Caco-2 (cell line): Measurements from ENCODE around the gene HOXB2. TPM values are rescaled to one million over a fixed set of nuclear protein-coding genes. Genes with fewer than 3 reads are reported as not detected.

Source experiments
- Bru-seq: library from RNA; stranded (reverse); fragments of 400-500 nt; gene quantifications from one replicate; lab custom pipeline; 2021; lab: Mats Ljungman, UMichigan
- BruChase-seq, 2 experiments: library from RNA; stranded (reverse); fragments of 400-500 nt; gene quantifications; one replicate each; lab custom pipeline; 2021; lab: Mats Ljungman, UMichigan
- BruUV-seq: library from RNA; stranded (reverse); fragments of 400-500 nt; replicated peaks from 2 replicates; lab custom pipeline; 2021; lab: Mats Ljungman, UMichigan
- CTCF ChIA-PET: fragments of 300-600 bp; sonication (Branson Sonifier 250); formaldehyde crosslinking; loops from one replicate; lab custom pipeline; 2022; ENCODE audit warnings: antibody characterized with exemption; lab: Charles Lee
- POLR2A ChIA-PET: fragments of 300-600 bp; sonication (Branson Sonifier 250); formaldehyde crosslinking; loops from one replicate; lab custom pipeline; 2022; ENCODE audit warnings: antibody characterized with exemption; lab: Charles Lee
- DNase-seq, 2 experiments: peaks; one replicate each; pipeline versions ENCODE4 v3.0.0 to v3.0.0-alpha.2; 2020 to 2022
- H3K27me3 ChIP-seq: replicated peaks from 2 replicates; pipeline ENCODE4 v1.6.0; 2011; ENCODE audit warnings: low read length; ENCODE audit not compliant: control insufficient read depth, insufficient read depth
- H3K36me3 ChIP-seq: 2 replicates; pipeline ENCODE4 v1.5.1; 2011; ENCODE audit warnings: low read length; ENCODE audit not compliant: control insufficient read depth, insufficient read depth
- H3K4me1 ChIP-seq: fragments of 250-450 bp; sonication (Bioruptor Pico); 2 replicates; pipeline ENCODE4 v1.5.1; 2020; ENCODE audit warnings: mild to moderate bottlenecking
- H3K4me3 ChIP-seq: 2 replicates; pipeline ENCODE4 v1.5.1; 2011; ENCODE audit warnings: low read depth, mild to moderate bottlenecking, control low read depth, low read length
- H3K9me3 ChIP-seq: fragments of 250-450 bp; sonication (Bioruptor Pico); 2 replicates; pipeline ENCODE4 v1.5.1; 2020; ENCODE audit warnings: mild to moderate bottlenecking, moderate library complexity
- H3K27ac Mint-ChIP-seq: one replicate; pipeline ENCODE4 v1.8.0; 2022; ENCODE audit warnings: mixed read lengths; ENCODE audit not compliant: unreplicated experiment
- H3K27me3 Mint-ChIP-seq: one replicate; pipeline ENCODE4 v1.8.0; 2022; ENCODE audit warnings: mixed read lengths; ENCODE audit not compliant: insufficient read depth, unreplicated experiment
- H3K36me3 Mint-ChIP-seq: one replicate; pipeline ENCODE4 v1.8.0; 2022; ENCODE audit warnings: mild to moderate bottlenecking, mixed read lengths; ENCODE audit not compliant: insufficient read depth, unreplicated experiment
- H3K4me1 Mint-ChIP-seq: one replicate; pipeline ENCODE4 v1.8.0; 2022; ENCODE audit warnings: low read depth, mixed read lengths; ENCODE audit not compliant: unreplicated experiment
- H3K4me3 Mint-ChIP-seq: one replicate; pipeline ENCODE4 v1.8.0; 2022; ENCODE audit warnings: mild to moderate bottlenecking, moderate library complexity, mixed read lengths; ENCODE audit not compliant: unreplicated experiment
- H3K9me3 Mint-ChIP-seq: one replicate; pipeline ENCODE4 v1.8.0; 2022; ENCODE audit warnings: mixed read lengths; ENCODE audit not compliant: unreplicated experiment
- intact Hi-C: fragments of 100-400 bp; cut with micrococcal nuclease; formaldehyde crosslinking; loops from one replicate; pipeline ENCODE4 v1.10.0; 2022; ENCODE audit not compliant: unreplicated experiment
- long read RNA-seq: library from polyadenylated mRNA; stranded (forward); transcript quantifications from one replicate; pipeline ENCODE4 v2.0.0, GENCODE V29; 2022
- total RNA-seq: library from RNA; stranded (reverse); gene quantifications from 2 replicates; pipeline ENCODE4 v1.2.3, GENCODE V29; 2022
- TF ChIP-seq, protein P1 (sequence below), 2 experiments: fragments of 200-600 bp in 1 of 2; IDR thresholded peaks; 1 replicate in 1 of 2; 2 replicates in 1 of 2; pipeline versions ENCODE4 v1.5.1 to v1.8.0; 2011 to 2022; ENCODE audit warnings: antibody characterized with exemption in 1 of 2, control low read depth in 1 of 2, inconsistent platforms in 1 of 2, low read depth in 1 of 2, low read length in 1 of 2, mild to moderate bottlenecking in 1 of 2, moderate library complexity in 1 of 2; ENCODE audit not compliant: insufficient read depth in 1 of 2, severe bottlenecking in 1 of 2, unreplicated experiment in 1 of 2

Gene HOXB2
- total RNA-seq (0.65 and 1.1 TPM in 2 replicates), Bru-seq, nascent RNA (percentile 36 among the genes with signal in this experiment), BruChase-seq, experiment 1, labeled RNA remaining after a 2-hour chase (percentile 35 among the genes with signal in this experiment), BruChase-seq, experiment 2, labeled RNA remaining after a 6-hour chase (percentile 25 among the genes with signal in this experiment)
- long read RNA-seq, partial matches to known transcripts: 0 of 1 reads
- long read RNA-seq, other reads (novel, unspliced or antisense): 1 of 1 reads

GRCh38 chr17:48545022-48545375 is at the start of gene HOXB2:
TSS of gene HOXB2 (minus strand) at chr17:48545109. CDS start at chr17:48544911, 198 bp downstream.
- BruUV-seq: no TSS peak
- H3K4me3 Mint-ChIP-seq: peak within 1 kb of the TSS; percentile 78
- no peaks in the 10 kb centered on the region for H3K9me3 ChIP-seq
- H3K36me3 ChIP-seq: no peaks in the 10 kb centered on the region
- no peaks in the 10 kb centered on the region for H3K36me3 Mint-ChIP-seq
- H3K27me3 ChIP-seq: no peaks in the 10 kb centered on the region
- TF ChIP-seq, protein P1, sequence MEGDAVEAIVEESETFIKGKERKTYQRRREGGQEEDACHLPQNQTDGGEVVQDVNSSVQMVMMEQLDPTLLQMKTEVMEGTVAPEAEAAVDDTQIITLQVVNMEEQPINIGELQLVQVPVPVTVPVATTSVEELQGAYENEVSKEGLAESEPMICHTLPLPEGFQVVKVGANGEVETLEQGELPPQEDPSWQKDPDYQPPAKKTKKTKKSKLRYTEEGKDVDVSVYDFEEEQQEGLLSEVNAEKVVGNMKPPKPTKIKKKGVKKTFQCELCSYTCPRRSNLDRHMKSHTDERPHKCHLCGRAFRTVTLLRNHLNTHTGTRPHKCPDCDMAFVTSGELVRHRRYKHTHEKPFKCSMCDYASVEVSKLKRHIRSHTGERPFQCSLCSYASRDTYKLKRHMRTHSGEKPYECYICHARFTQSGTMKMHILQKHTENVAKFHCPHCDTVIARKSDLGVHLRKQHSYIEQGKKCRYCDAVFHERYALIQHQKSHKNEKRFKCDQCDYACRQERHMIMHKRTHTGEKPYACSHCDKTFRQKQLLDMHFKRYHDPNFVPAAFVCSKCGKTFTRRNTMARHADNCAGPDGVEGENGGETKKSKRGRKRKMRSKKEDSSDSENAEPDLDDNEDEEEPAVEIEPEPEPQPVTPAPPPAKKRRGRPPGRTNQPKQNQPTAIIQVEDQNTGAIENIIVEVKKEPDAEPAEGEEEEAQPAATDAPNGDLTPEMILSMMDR (IDR thresholded peaks at IDR 0.05; ENCODE audit: insufficient read depth in 1 of 2, low read depth in 1 of 2, low read length in 1 of 2, severe bottlenecking in 1 of 2, unreplicated experiment in 1 of 2): no peak
- peaks cover 8% of the 10 kb centered on the region for H3K27me3 Mint-ChIP-seq
- H3K4me1 ChIP-seq: peaks cover 10% of the 10 kb centered on the region; the same call in 1 of the 2 replicates
- CTCF ChIA-PET: no interaction called here
- intact Hi-C loops: no loop called here
- no peaks in the 10 kb centered on the region for H3K9me3 Mint-ChIP-seq
- POLR2A ChIA-PET: no interaction called here
- H3K4me3 ChIP-seq: no peak within 1 kb of the TSS
- H3K27ac Mint-ChIP-seq: peak within 1 kb of the TSS; percentile 31
- no peak for DNase-seq
- peaks cover 11% of the 10 kb centered on the region for H3K4me1 Mint-ChIP-seq

- H3K27me3 Mint-ChIP-seq: peaks cover 19% of the 10 kb centered on the region
- H3K9me3 Mint-ChIP-seq: no peaks in the 10 kb centered on the region
- no peak overlapping the region for H3K4me3 Mint-ChIP-seq
- H3K4me3 ChIP-seq: no peak overlapping the region
- ChIA-PET CTCF (interaction anchor here (1.0 to 1.8 kb wide), 2 partner anchors 19 to 258 kb away, joined by 3 to 5 read pairs; no protein-coding TSS in a partner anchor), POLR2A (no interaction called here)
- H3K36me3 Mint-ChIP-seq: no peaks in the 10 kb centered on the region
- intact Hi-C loops: no loop called here
- peaks cover 4% of the 10 kb centered on the region for H3K27me3 ChIP-seq
- H3K4me1 Mint-ChIP-seq: peaks cover 12% of the 10 kb centered on the region
- TF ChIP-seq, protein P1 (IDR thresholded peaks at IDR 0.05; ENCODE audit: insufficient read depth in 1 of 2, low read depth in 1 of 2, low read length in 1 of 2, severe bottlenecking in 1 of 2, unreplicated experiment in 1 of 2): peak; percentile 32 to 62
- peak in 1 of 2 experiments; percentile 62 for DNase-seq
- no peaks in the 10 kb centered on the region for H3K36me3 ChIP-seq
- no peaks in the 10 kb centered on the region for H3K9me3 ChIP-seq
- peaks cover 23% of the 10 kb centered on the region for H3K4me1 ChIP-seq
- no peak overlapping the region for H3K27ac Mint-ChIP-seq
- no TSS peak for BruUV-seq
Observed at GRCh38 chr17:48593840-48594537, 49.1 kb upstream of the HOXB2 start.

DNA sequence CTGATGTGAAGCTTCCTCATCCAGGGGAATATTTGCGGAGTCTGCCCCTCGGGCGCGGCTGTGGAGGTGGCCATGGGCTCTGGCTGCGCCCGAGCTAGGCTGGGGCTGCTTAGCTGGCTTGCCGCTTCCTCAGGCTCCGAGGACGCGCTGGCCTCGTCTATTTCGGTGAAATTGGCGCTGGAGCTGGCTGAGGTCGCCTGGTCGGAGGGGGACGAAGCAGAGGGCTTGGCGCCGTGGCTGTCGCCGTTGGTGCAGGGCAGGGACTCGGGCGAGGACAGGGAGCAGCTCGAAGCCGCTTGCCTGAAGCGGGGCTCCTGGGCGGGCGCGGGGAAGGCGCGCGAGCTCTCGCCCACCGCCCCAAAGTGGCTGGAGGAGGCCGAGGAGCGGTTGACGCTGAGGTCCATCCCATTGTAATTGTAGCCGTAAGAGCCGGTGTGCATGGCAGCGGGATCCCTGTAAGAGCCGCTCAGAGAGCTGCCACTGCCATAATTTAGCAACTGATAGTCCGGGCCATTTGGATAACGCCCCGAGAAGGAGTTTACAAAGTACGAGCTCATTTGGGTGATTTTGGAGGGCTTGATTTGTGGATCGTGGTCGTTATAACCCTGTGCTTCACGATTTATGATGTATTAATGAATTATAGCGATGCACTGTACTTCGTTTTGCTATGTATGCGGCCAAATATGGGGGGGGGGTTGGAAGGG is 48.4 kb upstream of the HOXB2 start, which contains the start of gene HOXB5:
TSS of gene HOXB5 (minus strand) at position 654 of the 704 bp plus-strand sequence. CDS start at position 557, 97 bp downstream.
- TF ChIP-seq, protein P1 (IDR thresholded peaks at IDR 0.05; ENCODE audit: insufficient read depth in 1 of 2, low read depth in 1 of 2, low read length in 1 of 2, severe bottlenecking in 1 of 2, unreplicated experiment in 1 of 2): no peak
- Histone ChIP-seq H3K36me3 (no peaks in the 10 kb centered on the region), H3K9me3 (no peaks in the 10 kb centered on the region), H3K4me1 (peaks cover 16% of the 10 kb centered on the region), H3K27me3 (peaks cover 5% of the 10 kb centered on the region), H3K4me3 (no peak within 1 kb of the TSS)
- ChIA-PET CTCF (interaction anchor here (0.6 to 1.8 kb wide), 8 partner anchors 8 to 286 kb away, joined by 3 to 5 read pairs (median 3); no protein-coding TSS in a partner anchor), POLR2A (no interaction called here)
- DNase-seq: no peak
- no TSS peak for BruUV-seq
- no peaks in the 10 kb centered on the region for H3K9me3 Mint-ChIP-seq
- intact Hi-C loops: no loop called here
- peaks cover 21% of the 10 kb centered on the region for H3K27me3 Mint-ChIP-seq
- no peak within 1 kb of the TSS for H3K27ac Mint-ChIP-seq
- H3K4me1 Mint-ChIP-seq: peaks cover 7% of the 10 kb centered on the region
- no peak within 1 kb of the TSS for H3K4me3 Mint-ChIP-seq
- H3K36me3 Mint-ChIP-seq: no peaks in the 10 kb centered on the region
